Neural progenitor cell (in vitro differentiated cells): ENCODE measurements around the gene OR51L1. TPM values are rescaled to one million over a fixed set of nuclear protein-coding genes. Genes with fewer than 3 reads are reported as not detected.

ENCODE experiments used
- DNase-seq: peaks from one replicate; pipeline ENCODE4 v3.0.0-alpha.2; 2016; ENCODE audit warnings: low spot score
- H2AFZ ChIP-seq: fragments of 200-600 bp; sonication (generic); replicated peaks from 2 replicates; pipeline ENCODE4 v1.6.1; 2016; ENCODE audit warnings: antibody characterized with exemption
- H3F3A ChIP-seq: fragments of 200-600 bp; sonication (generic); 2 replicates; pipeline ENCODE4 v1.6.1; 2016; ENCODE audit warnings: antibody characterized with exemption, low read depth
- H3K27ac ChIP-seq: fragments of 200-600 bp; sonication (generic); 2 replicates; pipeline ENCODE4 v1.5.1; 2016; ENCODE audit warnings: mild to moderate bottlenecking
- H3K27me3 ChIP-seq: fragments of 200-600 bp; sonication (generic); 2 replicates; pipeline ENCODE4 v1.6.1; 2016; ENCODE audit warnings: mild to moderate bottlenecking, moderate library complexity
- H3K36me3 ChIP-seq: fragments of 200-600 bp; sonication (generic); 2 replicates; pipeline ENCODE4 v1.5.1; 2016
- H3K4me1 ChIP-seq: fragments of 200-600 bp; sonication (generic); 2 replicates; pipeline ENCODE4 v1.6.1; 2016; ENCODE audit warnings: mixed run types
- H3K4me2 ChIP-seq: fragments of 200-600 bp; sonication (generic); 2 replicates; pipeline ENCODE4 v1.6.1; 2016
- H3K4me3 ChIP-seq: fragments of 200-600 bp; sonication (generic); 2 replicates; pipeline ENCODE4 v1.5.1; 2016
- H3K79me2 ChIP-seq: fragments of 200-600 bp; sonication (generic); 2 replicates; pipeline ENCODE4 v1.6.1; 2016; ENCODE audit warnings: low read depth
- H3K9ac ChIP-seq: fragments of 200-600 bp; sonication (generic); 2 replicates; pipeline ENCODE4 v1.6.1; 2016
- H3K9me3 ChIP-seq: fragments of 200-600 bp; sonication (generic); 2 replicates; pipeline ENCODE4 v1.5.1; 2016; ENCODE audit warnings: low read depth
- H4K20me1 ChIP-seq: fragments of 200-600 bp; sonication (generic); 2 replicates; pipeline ENCODE4 v1.6.1; 2016; ENCODE audit warnings: low read depth
- H3K27ac Mint-ChIP-seq: 3 replicates; pipeline ENCODE4 v1.8.0; 2021; ENCODE audit warnings: mixed read lengths
- H3K27me3 Mint-ChIP-seq: 2 replicates; pipeline ENCODE4 v1.8.0; 2022; ENCODE audit warnings: low read depth, mild to moderate bottlenecking, inconsistent platforms, moderate library complexity, mixed read lengths; ENCODE audit not compliant: insufficient read depth
- H3K36me3 Mint-ChIP-seq: 3 replicates; pipeline ENCODE4 v1.8.0; 2021; ENCODE audit warnings: mixed read lengths
- H3K4me1 Mint-ChIP-seq: 3 replicates; pipeline ENCODE4 v1.8.0; 2021; ENCODE audit warnings: mixed read lengths
- H3K4me3 Mint-ChIP-seq: 3 replicates; pipeline ENCODE4 v1.8.0; 2021; ENCODE audit warnings: mild to moderate bottlenecking, moderate library complexity, mixed read lengths
- H3K9me3 Mint-ChIP-seq: 3 replicates; pipeline ENCODE4 v1.8.0; 2020; ENCODE audit warnings: mixed read lengths
- CTCF ChIP-seq: fragments of 200-600 bp; sonication (generic); IDR thresholded peaks from 2 replicates; pipeline ENCODE4 v1.5.1; 2017; ENCODE audit warnings: antibody characterized with exemption, mild to moderate bottlenecking
- EZH2 ChIP-seq: fragments of 200-600 bp; sonication (generic); IDR thresholded peaks from 2 replicates; pipeline ENCODE4 v1.6.1; 2017; ENCODE audit warnings: antibody characterized with exemption, mild to moderate bottlenecking, moderate library complexity
- EZH2phosphoT487 ChIP-seq: fragments of 200-600 bp; sonication (generic); IDR thresholded peaks from 2 replicates; pipeline ENCODE4 v1.6.1; 2017; ENCODE audit warnings: antibody characterized with exemption
- total RNA-seq: library from RNA; depleted of rRNA; stranded (reverse); fragments of >200 nt; gene quantifications from 2 replicates; pipeline ENCODE4 v1.2.3, GENCODE V29; 2015; ENCODE audit warnings: low replicate concordance

Gene OR51L1
- total RNA-seq, 1 donor from 2014 or later, result not detected

GRCh38 chr11:5021996-5022395 is 27.3 kb downstream of the OR51L1 start:
- DNase-seq, result no peak
- H3K9me3 Mint-ChIP-seq, result peaks cover 6% of the 10 kb centered on the region
- H3F3A ChIP-seq, result no peaks in the 10 kb centered on the region
- no peak overlapping the region for H2AFZ ChIP-seq
- H3K27ac Mint-ChIP-seq, result no peak overlapping the region
- no peaks in the 10 kb centered on the region for H3K9me3 ChIP-seq
- H3K4me3 ChIP-seq, result no peak overlapping the region
- H3K79me2 ChIP-seq, result no peaks in the 10 kb centered on the region
- no peak overlapping the region for H3K4me3 Mint-ChIP-seq
- H3K36me3 Mint-ChIP-seq, result no peaks in the 10 kb centered on the region
- no peaks in the 10 kb centered on the region for H3K27me3 Mint-ChIP-seq
- no peaks in the 10 kb centered on the region for H3K36me3 ChIP-seq
- H4K20me1 ChIP-seq, result no peaks in the 10 kb centered on the region
- H3K4me1 Mint-ChIP-seq, result no peaks in the 10 kb centered on the region
- H3K4me2 ChIP-seq, result no peak overlapping the region
- H3K4me1 ChIP-seq, result no peaks in the 10 kb centered on the region
- H3K9ac ChIP-seq, result no peak overlapping the region
- no peak overlapping the region for H3K27ac ChIP-seq
- no peaks in the 10 kb centered on the region for H3K27me3 ChIP-seq
- TF ChIP-seq EZH2 (no peak), CTCF (no peak), EZH2phosphoT487 (no peak)

- Histone ChIP-seq H3K27ac (no peak overlapping the region), H3K27me3 (no peaks in the 10 kb centered on the region), H3K79me2 (no peaks in the 10 kb centered on the region), H3K4me2 (no peak overlapping the region), H4K20me1 (no peaks in the 10 kb centered on the region), H2AFZ (no peak overlapping the region), H3K9me3 (no peaks in the 10 kb centered on the region), H3K36me3 (no peaks in the 10 kb centered on the region), H3F3A (no peaks in the 10 kb centered on the region), H3K4me3 (no peak overlapping the region), H3K4me1 (no peaks in the 10 kb centered on the region), H3K9ac (no peak overlapping the region)
- H3K4me1 Mint-ChIP-seq, result no peaks in the 10 kb centered on the region
- no peak overlapping the region for H3K27ac Mint-ChIP-seq
- no peaks in the 10 kb centered on the region for H3K27me3 Mint-ChIP-seq
- TF ChIP-seq EZH2phosphoT487 (no peak), EZH2 (no peak), CTCF (no peak)
- no peak overlapping the region for H3K4me3 Mint-ChIP-seq
- no peaks in the 10 kb centered on the region for H3K36me3 Mint-ChIP-seq
- no peak for DNase-seq
- H3K9me3 Mint-ChIP-seq, result no peaks in the 10 kb centered on the region
Observed at GRCh38 chr11:5036669-5037068, 42.0 kb downstream of the OR51L1 start.

GRCh38 chr11:5037926-5038325 is 43.3 kb downstream of the OR51L1 start:
- DNase-seq, result no peak
- Histone ChIP-seq H3K27ac (no peak overlapping the region), H3K27me3 (no peaks in the 10 kb centered on the region), H3K4me1 (no peaks in the 10 kb centered on the region), H3K36me3 (no peaks in the 10 kb centered on the region), H3K79me2 (no peaks in the 10 kb centered on the region), H2AFZ (no peak overlapping the region), H4K20me1 (no peaks in the 10 kb centered on the region), H3K4me2 (no peak overlapping the region), H3F3A (no peaks in the 10 kb centered on the region), H3K9ac (no peak overlapping the region), H3K9me3 (no peaks in the 10 kb centered on the region), H3K4me3 (no peak overlapping the region)
- no peaks in the 10 kb centered on the region for H3K9me3 Mint-ChIP-seq
- no peak for TF ChIP-seq EZH2
- TF ChIP-seq CTCF, result no peak
- no peak for TF ChIP-seq EZH2phosphoT487
- H3K4me1 Mint-ChIP-seq, result no peaks in the 10 kb centered on the region
- H3K27ac Mint-ChIP-seq, result no peak overlapping the region
- H3K36me3 Mint-ChIP-seq, result no peaks in the 10 kb centered on the region
- no peaks in the 10 kb centered on the region for H3K27me3 Mint-ChIP-seq
- H3K4me3 Mint-ChIP-seq, result no peak overlapping the region

- Mint-ChIP-seq H3K27me3 (no peaks in the 10 kb centered on the region), H3K27ac (no peak overlapping the region), H3K9me3 (no peaks in the 10 kb centered on the region), H3K36me3 (no peaks in the 10 kb centered on the region), H3K4me3 (no peak overlapping the region), H3K4me1 (no peaks in the 10 kb centered on the region)
- Histone ChIP-seq H3K9me3 (no peaks in the 10 kb centered on the region), H3K4me3 (no peak overlapping the region), H3K4me2 (no peak overlapping the region), H3K36me3 (no peaks in the 10 kb centered on the region), H3K79me2 (no peaks in the 10 kb centered on the region), H3K9ac (no peak overlapping the region), H3F3A (no peaks in the 10 kb centered on the region), H3K27me3 (no peaks in the 10 kb centered on the region), H3K4me1 (no peaks in the 10 kb centered on the region), H3K27ac (no peak overlapping the region), H2AFZ (no peak overlapping the region), H4K20me1 (no peaks in the 10 kb centered on the region)
- TF ChIP-seq CTCF (no peak), EZH2 (no peak), EZH2phosphoT487 (no peak)
- no peak for DNase-seq
Observed at GRCh38 chr11:5038341-5038740, 43.7 kb downstream of the OR51L1 start.
